ENCODE measurements around the gene GAS7. TPM values are rescaled to one million over a fixed set of nuclear protein-coding genes. Genes with fewer than 3 reads are reported as not detected.

The GAS7 gene
- total RNA-seq, 1 experiment from 2014 or later = 4.1 TPM

DNA sequence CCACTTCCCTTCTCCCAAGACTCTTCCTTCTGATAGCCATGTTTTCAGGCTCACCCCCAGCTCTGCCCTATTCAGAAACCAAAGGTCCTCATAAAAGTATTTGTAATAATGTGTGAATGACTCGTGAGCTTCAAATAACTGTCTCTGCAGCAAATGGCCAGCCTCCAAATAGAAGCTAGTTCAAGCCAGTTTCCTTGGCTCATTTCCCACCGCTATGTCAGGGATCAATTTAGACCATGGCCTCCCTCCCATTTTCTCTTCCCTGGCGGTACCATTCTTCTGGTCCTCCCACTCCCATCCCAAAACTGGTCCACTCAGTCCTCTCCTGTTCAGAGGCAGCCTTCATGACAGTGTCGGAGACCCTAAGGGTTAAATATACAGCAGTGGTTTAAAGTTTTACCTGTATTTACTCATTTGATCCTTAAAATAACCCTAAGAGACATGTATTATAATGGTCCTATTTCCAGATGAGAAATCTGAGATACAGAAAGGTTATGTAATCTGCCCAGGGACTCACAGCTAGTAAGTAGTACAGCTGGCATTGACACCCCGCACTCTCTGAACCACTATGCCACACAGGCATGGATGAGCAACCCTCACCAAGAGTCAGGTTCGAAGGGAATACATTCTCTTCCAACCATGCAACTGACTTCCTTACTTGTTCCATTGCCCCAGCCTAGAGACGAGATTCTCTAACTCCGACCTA, 42.9 kb downstream of the GAS7 start:
- H3K27me3 ChIP-seq (ENCODE audit: insufficient read depth, low read length) = no peaks in the 10 kb centered on the region
- DNase-seq (ENCODE audit: low read depth, low spot score) = no peak
- H3K9ac ChIP-seq (ENCODE audit: low read length) = no peak overlapping the region
- POLR2A ChIA-PET = no interaction called here
- intact Hi-C loops (cut with micrococcal nuclease) = no loop called here
- CTCF ChIA-PET = no interaction called here
- no TSS peak for BruUV-seq (replicated peaks)
- H4K20me1 ChIP-seq (ENCODE audit: insufficient read depth) = no peaks in the 10 kb centered on the region
- no peak overlapping the region for H3K4me2 ChIP-seq (ENCODE audit: low read length)
- RAD21 ChIA-PET (ENCODE audit: low non-redundant PET in 1 of 2, low total read pairs in 2 of 2, uncharacterized antibody in 2 of 2, unreplicated experiment in 2 of 2) = no interaction called here
- ATAC-seq = no peak
- no peaks in the 10 kb centered on the region for H3K9me2 ChIP-seq (ENCODE audit: insufficient read depth)
- H3K4me1 ChIP-seq (ENCODE audit: control insufficient read depth in 1 of 2, insufficient read depth in 2 of 2, low read length in 2 of 2) = peaks cover 5 to 8% of the 10 kb centered on the region in 2 experiments; a peak in 3 of 4 replicates
- H3K79me2 ChIP-seq (ENCODE audit: insufficient read depth, low read length) = no peaks in the 10 kb centered on the region
- no peak overlapping the region for H3K27ac ChIP-seq (ENCODE audit: low read depth, low read length)
- no peak overlapping the region for H2AFZ ChIP-seq (ENCODE audit: low read depth, low read length, poor library complexity, severe bottlenecking)
- H3K4me3 ChIP-seq (replicated peaks in 1 of 2; ENCODE audit: low read depth in 1 of 2, low read length in 2 of 2) = no peak overlapping the region
- no peaks in the 10 kb centered on the region for H3K9me3 ChIP-seq (ENCODE audit: control insufficient read depth in 1 of 2, insufficient read depth in 1 of 2, low read depth in 1 of 2, low read length in 2 of 2)
- H3K36me3 ChIP-seq (ENCODE audit: control insufficient read depth in 1 of 2, insufficient read depth in 2 of 2, low read length in 2 of 2) = no peaks in the 10 kb centered on the region
- no peak for TF ChIP-seq POLR2AphosphoS5 (IDR thresholded peaks at IDR 0.05; ENCODE audit: low read depth, low read length)
- no peak for TF ChIP-seq TCF7L2 (IDR thresholded peaks at IDR 0.05; ENCODE audit: borderline replicate concordance, extremely low read depth, insufficient read depth, insufficient read length)
- no peak for TF ChIP-seq ZFX (IDR thresholded peaks at IDR 0.05)
- TF ChIP-seq, protein P1, sequence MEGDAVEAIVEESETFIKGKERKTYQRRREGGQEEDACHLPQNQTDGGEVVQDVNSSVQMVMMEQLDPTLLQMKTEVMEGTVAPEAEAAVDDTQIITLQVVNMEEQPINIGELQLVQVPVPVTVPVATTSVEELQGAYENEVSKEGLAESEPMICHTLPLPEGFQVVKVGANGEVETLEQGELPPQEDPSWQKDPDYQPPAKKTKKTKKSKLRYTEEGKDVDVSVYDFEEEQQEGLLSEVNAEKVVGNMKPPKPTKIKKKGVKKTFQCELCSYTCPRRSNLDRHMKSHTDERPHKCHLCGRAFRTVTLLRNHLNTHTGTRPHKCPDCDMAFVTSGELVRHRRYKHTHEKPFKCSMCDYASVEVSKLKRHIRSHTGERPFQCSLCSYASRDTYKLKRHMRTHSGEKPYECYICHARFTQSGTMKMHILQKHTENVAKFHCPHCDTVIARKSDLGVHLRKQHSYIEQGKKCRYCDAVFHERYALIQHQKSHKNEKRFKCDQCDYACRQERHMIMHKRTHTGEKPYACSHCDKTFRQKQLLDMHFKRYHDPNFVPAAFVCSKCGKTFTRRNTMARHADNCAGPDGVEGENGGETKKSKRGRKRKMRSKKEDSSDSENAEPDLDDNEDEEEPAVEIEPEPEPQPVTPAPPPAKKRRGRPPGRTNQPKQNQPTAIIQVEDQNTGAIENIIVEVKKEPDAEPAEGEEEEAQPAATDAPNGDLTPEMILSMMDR (IDR thresholded peaks at IDR 0.05 in 2 of 3, conservative IDR thresholded peaks at IDR 0.05 in 1 of 3; ENCODE audit: borderline replicate concordance in 1 of 3, insufficient read depth in 1 of 3, low read depth in 2 of 3, low read length in 2 of 3) = no peak
- no peak for TF ChIP-seq POLR2A (IDR thresholded peaks at IDR 0.05; ENCODE audit: borderline replicate concordance, extremely low read depth, insufficient read depth, insufficient read length)
- TF ChIP-seq, protein P2, sequence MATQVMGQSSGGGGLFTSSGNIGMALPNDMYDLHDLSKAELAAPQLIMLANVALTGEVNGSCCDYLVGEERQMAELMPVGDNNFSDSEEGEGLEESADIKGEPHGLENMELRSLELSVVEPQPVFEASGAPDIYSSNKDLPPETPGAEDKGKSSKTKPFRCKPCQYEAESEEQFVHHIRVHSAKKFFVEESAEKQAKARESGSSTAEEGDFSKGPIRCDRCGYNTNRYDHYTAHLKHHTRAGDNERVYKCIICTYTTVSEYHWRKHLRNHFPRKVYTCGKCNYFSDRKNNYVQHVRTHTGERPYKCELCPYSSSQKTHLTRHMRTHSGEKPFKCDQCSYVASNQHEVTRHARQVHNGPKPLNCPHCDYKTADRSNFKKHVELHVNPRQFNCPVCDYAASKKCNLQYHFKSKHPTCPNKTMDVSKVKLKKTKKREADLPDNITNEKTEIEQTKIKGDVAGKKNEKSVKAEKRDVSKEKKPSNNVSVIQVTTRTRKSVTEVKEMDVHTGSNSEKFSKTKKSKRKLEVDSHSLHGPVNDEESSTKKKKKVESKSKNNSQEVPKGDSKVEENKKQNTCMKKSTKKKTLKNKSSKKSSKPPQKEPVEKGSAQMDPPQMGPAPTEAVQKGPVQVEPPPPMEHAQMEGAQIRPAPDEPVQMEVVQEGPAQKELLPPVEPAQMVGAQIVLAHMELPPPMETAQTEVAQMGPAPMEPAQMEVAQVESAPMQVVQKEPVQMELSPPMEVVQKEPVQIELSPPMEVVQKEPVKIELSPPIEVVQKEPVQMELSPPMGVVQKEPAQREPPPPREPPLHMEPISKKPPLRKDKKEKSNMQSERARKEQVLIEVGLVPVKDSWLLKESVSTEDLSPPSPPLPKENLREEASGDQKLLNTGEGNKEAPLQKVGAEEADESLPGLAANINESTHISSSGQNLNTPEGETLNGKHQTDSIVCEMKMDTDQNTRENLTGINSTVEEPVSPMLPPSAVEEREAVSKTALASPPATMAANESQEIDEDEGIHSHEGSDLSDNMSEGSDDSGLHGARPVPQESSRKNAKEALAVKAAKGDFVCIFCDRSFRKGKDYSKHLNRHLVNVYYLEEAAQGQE (IDR thresholded peaks at IDR 0.05; ENCODE audit: low read depth) = no peak
- no peak for TF ChIP-seq EGR1 (IDR thresholded peaks at IDR 0.05; ENCODE audit: low read depth)
- TF ChIP-seq ZNF274 (IDR thresholded peaks at IDR 0.05; ENCODE audit: low read depth, low read length) = no peak
- no peak for TF ChIP-seq SP1 (IDR thresholded peaks at IDR 0.05; ENCODE audit: low read depth)

Data from HCT116 (cell line).